ENCODE results near the gene NLGN2. TPM values are rescaled to one million over a fixed set of nuclear protein-coding genes. Genes with fewer than 3 reads are reported as not detected.

The NLGN2 gene
- total RNA-seq, result 7.8 and 12.5 TPM in 2 replicates

DNA sequence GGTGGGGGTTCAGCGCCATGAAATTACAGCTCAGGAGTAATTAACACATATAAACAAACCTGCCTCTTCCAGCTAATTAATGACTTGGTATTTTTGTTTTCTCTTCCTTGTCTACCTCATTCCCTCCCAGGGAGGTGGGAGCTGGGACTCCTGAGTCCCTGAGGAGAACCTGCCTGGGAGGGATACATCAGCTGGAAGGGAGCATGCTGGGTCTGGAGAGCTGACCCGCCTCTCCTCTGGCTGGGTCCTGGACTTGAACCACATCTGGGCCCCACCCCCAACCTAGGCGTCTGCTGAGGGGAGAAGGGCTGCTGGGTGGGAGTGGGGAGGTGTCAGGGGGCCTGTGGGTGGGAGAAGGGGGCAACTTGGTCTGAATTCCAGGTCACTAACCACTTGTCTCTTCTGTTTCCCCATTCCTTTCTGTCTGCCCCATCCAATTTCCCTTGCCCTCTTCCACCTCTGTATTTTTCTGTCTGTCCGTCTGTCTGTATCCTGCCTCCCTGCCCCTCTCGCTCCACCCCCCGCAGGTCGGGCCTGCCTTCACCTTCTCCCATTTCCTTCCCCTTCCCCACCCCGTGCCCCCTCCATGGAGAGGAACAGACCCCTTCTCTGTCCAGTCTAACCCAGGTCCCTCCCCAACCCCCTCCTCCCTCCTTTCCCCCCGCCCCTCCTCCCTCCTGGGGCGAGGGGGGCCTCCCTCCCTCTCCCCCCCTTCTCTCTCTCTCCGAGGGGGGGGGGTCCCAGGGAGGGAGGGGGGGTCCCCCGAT is at the start of gene NLGN2:
TSS of gene NLGN2 (plus strand) at position 361 of the 767 bp plus-strand sequence. CDS start 411 bp downstream, outside the sequence.

DNA sequence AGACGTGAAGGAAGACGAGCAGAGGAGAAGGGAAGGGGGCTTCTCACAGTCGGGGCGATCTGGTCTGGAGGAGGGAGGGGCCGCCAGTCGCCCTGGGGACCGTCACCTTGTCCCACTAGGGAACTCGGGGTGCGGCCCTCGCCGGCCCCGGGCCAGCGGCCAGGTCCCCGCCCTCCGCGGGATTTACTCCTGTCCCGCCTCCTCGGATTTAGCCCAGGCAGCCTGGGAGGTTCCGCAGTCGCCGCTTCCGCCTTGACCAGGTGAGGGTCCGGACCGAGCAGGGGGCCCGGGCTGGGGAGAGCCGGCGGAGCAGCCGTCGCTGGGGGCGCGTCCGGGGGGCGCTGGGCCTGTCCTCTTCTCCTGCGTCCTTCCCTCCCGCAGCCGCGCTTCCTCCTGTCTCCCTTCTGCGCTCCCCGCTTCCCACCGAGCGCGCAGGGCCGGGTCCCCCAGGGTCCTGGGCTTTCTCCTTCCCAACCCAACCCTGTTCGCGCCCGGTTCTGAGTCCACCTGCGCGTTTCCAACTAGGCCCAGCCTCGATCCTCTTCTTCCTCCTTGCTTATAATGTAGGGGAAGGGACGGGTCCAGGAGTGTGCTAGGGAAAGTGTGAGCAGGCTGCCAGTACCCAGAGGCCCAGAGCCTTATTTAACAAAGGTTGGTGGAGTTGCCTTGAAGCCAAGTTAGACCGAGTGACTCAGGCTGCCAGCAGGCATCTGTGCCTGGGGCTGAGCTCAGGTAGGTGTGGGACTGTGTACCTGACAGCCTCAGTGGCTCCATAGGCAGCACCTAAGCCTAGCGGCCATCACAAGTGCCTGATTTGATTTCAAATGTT is 26.6 kb upstream of the NLGN2 start, which contains the start of gene TNK1:
TSS of gene TNK1 (plus strand) at position 235 of the 829 bp plus-strand sequence. CDS start 1,838 bp downstream, outside the sequence.

DNA sequence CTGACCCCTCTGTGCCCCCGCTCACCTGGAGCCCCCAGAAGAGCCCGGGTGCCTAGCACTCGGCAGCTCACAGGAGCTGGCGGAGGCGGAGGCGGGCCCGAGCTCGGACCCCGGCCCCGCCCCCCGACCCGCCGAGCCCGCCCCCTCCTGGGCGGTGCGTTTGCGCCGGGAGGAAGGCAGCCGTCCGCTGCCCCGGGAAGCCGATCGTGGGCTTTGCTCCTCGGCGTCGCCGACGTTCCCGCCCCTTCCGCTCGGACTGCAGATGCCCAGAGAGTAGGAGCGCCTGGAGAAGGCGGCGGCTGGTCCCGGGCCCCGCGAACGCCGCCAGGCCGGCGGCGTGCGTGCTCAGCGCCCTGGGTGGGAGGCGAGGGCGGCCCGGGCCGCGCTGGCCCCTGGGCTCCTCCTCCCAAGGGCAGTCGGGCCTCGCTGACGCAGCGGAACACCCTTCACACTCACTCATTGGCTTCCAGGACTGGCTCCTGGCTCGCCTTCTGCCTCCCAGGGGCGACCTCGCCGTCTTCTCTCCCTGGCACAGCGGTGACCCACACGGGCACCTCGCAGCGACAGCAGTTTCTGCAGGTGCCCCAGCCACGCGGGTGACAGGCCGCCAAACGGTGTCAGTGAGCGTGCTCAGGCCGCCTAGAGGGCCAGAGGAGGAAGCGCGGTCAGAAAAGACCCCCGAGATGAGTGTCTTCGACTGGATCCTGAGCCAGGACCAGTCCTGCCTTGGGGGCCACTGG is 13.0 kb upstream of the NLGN2 start, which contains the start of gene PLSCR3:
TSS of gene PLSCR3 (minus strand) at position 74 of the 740 bp plus-strand sequence. CDS start 415 bp downstream, outside the sequence.

DNA sequence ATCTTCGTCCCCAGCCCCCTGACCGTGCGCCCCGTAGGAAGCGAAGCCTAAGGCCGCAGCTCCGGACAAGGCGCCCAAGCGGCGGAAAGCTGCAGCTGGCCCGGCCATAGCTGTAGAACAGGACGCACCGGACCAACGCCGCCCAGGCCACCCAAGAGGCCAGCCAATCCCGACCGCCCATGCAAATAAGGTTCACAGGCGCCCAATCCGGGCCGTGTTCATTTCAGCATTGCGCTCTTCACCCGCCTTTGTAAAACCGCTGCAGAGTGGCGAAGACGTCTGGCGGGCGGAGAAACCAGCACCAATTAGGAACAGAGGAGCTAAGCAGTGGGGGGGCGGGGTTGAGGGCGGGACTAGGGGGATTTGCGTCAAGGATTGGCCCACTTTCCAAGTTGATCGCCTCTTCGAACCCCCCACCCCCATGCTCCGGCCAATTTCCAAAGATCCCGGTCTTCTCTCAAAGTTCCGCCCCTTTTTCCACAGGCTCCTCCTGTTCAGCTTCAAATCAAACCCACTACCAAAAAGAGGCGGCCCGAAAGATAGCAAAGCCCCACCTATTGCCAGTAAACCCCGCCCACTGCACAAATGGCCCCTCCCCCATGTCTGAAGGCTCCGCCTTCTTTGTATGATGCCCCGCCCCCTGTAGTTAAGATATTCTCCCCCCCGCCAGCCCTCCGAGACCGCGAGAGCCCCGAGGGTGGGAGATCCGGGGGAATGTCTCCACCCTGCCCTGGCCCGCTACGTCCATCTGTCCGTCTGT is 3.5 kb upstream of the NLGN2 start, which contains the start of gene TMEM256:
TSS of gene TMEM256 (minus strand) at position 121 of the 760 bp plus-strand sequence. CDS start at position 108, 13 bp downstream.

DNA sequence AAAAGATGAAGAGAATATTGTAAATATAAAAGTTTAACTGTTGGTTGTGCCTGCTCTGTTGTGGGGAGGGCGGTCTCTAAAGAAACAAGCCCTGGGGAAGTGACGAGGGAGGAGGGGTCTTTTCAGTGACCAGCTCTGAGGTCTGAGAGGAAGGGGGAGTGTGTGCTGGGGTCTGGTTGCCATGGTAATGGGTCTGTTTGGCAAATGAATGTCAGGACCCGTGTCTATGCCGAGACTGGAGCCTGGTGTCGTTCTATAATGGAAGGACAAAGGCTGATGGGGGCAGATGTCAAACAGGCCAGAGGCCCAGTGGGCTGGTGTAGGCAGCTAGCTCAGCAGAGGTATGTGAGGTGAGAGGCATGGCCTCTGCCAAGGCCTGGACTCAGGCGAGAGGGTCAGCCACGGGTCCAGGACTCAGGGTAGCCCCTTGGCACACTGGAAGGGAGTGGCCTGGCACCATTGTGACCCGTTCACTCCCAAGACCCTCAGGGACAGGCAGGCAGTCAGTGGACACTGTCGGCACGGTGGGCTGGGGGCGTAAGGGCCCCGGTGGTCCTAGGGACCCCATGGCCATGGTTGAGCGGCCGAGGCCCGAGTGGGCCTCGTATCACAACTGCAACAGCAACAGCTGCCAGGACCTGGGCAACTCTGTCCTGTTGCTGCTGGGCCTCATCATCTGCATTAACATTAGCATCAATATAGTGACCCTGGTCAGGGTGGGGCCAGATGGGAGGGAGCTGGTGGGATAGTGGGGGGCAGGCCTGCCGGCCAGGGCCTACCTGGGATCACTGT is 12.4 kb downstream of the NLGN2 start, which contains the start of gene SPEM1:
TSS of gene SPEM1 (plus strand) at position 506 of the 792 bp plus-strand sequence. CDS start at position 567, 61 bp downstream.

DNA sequence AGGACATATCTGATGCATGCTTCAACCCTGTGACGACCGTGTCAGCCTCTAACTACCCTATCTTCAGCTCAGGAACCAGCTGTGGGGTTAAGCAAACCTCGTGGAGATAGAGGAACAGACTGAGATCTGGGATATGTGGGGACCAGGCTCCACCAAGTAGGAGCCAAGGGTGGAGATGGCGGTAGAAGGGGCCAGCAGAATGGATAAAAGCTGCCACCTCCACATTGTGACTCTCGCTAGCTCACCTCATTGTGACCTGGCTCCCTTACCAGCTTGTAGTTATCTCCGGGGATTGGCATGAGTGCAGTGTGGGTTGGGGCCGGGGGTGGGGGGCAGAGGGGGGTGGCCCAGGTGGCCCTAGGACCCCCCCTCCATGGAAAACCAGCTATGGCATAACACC is 17.7 kb downstream of the NLGN2 start, which contains the start of gene SPEM2:
TSS of gene SPEM2 (plus strand) at position 301 of the 400 bp plus-strand sequence. CDS start at position 374, 73 bp downstream.

DNA sequence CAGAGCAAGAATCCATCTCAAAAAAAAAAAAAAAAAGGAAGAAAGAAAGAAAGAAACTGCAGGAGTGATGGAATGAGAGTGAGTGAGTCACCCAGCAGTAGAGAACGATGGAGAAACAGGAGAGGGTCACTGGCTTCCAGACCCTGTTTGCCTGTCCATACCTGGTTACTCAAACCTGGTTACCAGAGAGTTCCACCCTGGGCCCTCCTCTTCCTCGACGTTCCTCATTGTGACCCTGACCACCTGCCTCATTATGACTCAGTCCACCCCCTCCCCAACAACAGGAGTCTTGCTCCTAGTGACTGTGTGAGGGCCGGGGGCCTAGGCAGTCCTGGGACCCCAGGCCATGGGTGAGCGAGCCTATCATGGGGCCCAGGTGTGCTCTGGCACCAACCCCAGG is 20.9 kb downstream of the NLGN2 start, which contains the start of gene SPEM3:
TSS of gene SPEM3 (plus strand) at position 301 of the 400 bp plus-strand sequence. CDS start at position 347, 46 bp downstream.

DNA sequence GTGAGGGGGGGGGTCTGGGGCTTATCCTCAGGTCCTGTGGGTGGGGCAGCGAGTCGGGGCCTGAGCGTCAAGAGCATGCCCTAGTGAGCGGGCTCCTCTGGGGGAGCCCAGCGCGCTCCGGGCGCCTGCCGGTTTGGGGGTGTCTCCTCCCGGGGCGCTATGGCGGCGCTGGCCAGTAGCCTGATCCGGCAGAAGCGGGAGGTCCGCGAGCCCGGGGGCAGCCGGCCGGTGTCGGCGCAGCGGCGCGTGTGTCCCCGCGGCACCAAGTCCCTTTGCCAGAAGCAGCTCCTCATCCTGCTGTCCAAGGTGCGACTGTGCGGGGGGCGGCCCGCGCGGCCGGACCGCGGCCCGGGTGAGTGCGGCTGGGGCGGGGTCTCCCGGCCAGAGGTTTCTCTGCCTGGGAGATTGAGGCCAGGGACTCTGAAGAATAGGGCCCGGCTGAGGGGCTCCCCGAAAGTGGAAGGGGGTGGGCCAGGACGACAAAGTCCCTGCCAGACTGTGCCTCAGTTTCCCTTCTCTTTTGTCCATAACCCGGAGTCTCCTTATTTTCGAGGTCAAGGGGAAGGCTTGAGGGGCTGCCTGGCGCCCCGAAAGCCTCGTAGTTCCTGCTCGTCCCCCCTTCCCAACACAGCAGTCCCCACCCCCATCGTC is 31.9 kb downstream of the NLGN2 start, which contains the start of gene FGF11:
TSS of gene FGF11 (plus strand) at position 51 of the 651 bp plus-strand sequence. CDS start at position 160, 109 bp downstream.

DNA sequence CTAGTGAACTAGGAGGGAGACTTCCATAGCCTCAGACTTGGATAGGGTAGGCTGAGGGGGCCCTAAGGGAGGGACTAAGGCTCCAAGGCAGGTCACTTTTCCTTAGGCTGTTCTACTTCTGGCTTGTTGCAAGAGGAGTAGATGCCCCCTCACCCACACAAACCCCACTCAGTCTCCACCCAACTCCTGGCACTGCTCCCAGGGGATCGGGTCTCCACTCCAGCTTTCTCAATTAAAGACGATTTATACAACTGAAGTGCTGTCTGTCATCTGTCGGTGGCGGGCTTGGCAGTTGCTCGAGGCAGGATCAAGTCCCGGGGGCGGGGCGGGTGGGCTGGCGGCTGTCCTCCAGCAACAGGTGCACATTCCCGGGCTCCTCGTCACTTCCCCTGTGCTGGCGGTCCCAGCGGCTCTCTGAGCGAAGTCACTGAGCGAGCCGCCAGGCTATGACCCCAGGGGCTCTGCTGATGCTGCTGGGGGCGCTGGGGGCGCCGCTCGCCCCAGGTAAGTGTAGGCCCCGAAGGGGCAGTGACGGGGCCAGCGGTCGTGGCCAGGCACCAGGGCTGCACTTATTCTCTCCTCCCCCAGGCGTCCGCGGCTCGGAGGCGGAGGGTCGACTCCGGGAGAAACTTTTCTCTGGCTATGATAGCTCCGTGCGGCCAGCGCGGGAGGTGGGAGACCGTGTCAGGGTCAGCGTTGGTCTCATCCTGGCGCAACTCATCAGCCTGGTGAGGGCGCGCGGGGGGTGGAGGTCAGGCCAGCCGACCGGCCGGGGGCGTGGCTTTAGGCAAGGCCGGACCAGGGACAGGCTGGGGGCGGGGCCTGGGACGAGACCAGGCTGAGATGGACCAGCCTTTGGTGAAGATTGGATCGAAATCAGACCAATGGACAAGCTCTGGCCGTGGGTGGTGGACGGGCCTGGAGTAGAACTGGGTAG is 37.3 kb downstream of the NLGN2 start, which contains the start of gene CHRNB1:
TSS of gene CHRNB1 (plus strand) at position 380 of the 937 bp plus-strand sequence. CDS start at position 447, 67 bp downstream.

Other genes starting within 250 kb of the NLGN2 start
- gene ASGR1, start 228.5 kb upstream of the NLGN2 start, total RNA-seq, result 0.18 and 1.1 TPM in 2 replicates
- 17.3 and 17.7 TPM in 2 replicates for gene DLG4, start 188.0 kb upstream of the NLGN2 start, total RNA-seq
- 559 and 643 TPM in 2 replicates for gene ACADVL, start 187.9 kb upstream of the NLGN2 start, total RNA-seq
- gene DVL2, start 173.3 kb upstream of the NLGN2 start, total RNA-seq, result 33.4 and 33.9 TPM in 2 replicates
- gene PHF23, start 168.4 kb upstream of the NLGN2 start, total RNA-seq, result 41.3 and 81.2 TPM in 2 replicates
- 160 and 299 TPM in 2 replicates for gene GABARAP, start 165.4 kb upstream of the NLGN2 start, total RNA-seq
- 65.3 and 66.3 TPM in 2 replicates for gene CTDNEP1, start 156.1 kb upstream of the NLGN2 start, total RNA-seq
- gene ELP5, start 155.6 kb upstream of the NLGN2 start, total RNA-seq, result 22.5 and 28.7 TPM in 2 replicates
- 0.16 and 2.0 TPM in 2 replicates for gene CLDN7, start 145.4 kb upstream of the NLGN2 start, total RNA-seq
- 0.18 TPM in 1 of 2 replicates, not detected in the other for gene SLC2A4, start 126.1 kb upstream of the NLGN2 start, total RNA-seq
- not detected in 2 replicates for gene YBX2, start 113.2 kb upstream of the NLGN2 start, total RNA-seq
- 521 and 571 TPM in 2 replicates for gene EIF5A, start 100.2 kb upstream of the NLGN2 start, total RNA-seq
- gene GPS2, start 92.5 kb upstream of the NLGN2 start, total RNA-seq, result 35.7 and 67.1 TPM in 2 replicates
- 10.8 and 15.7 TPM in 2 replicates for gene NEURL4, start 78.5 kb upstream of the NLGN2 start, total RNA-seq
- not detected in 2 replicates for gene ACAP1, start 71.3 kb upstream of the NLGN2 start, total RNA-seq
- gene KCTD11, start 55.7 kb upstream of the NLGN2 start, total RNA-seq, result 14.9 and 20.6 TPM in 2 replicates
- gene TMEM95, start 52.7 kb upstream of the NLGN2 start, total RNA-seq, result not detected in 2 replicates
- under 0.01 and 0.18 TPM in 2 replicates for gene TNK1, start 26.8 kb upstream of the NLGN2 start, total RNA-seq
- gene PLSCR3, start 13.3 kb upstream of the NLGN2 start, total RNA-seq, result 62.9 and 82.3 TPM in 2 replicates
- gene TMEM256, start 3.7 kb upstream of the NLGN2 start, total RNA-seq, result 147 and 158 TPM in 2 replicates
- gene SPEM1, start 12.5 kb downstream of the NLGN2 start, total RNA-seq, result not detected in 2 replicates
- gene SPEM2, start 17.8 kb downstream of the NLGN2 start, total RNA-seq, result not detected in 2 replicates
- not detected in 2 replicates for gene SPEM3, start 21.0 kb downstream of the NLGN2 start, total RNA-seq
- 2.9 and 3.8 TPM in 2 replicates for gene TMEM102, start 27.6 kb downstream of the NLGN2 start, total RNA-seq
- 1.8 and 3.4 TPM in 2 replicates for gene FGF11, start 31.7 kb downstream of the NLGN2 start, total RNA-seq
- 6.9 and 8.3 TPM in 2 replicates for gene CHRNB1, start 37.2 kb downstream of the NLGN2 start, total RNA-seq
- 20.4 and 27.2 TPM in 2 replicates for gene ZBTB4, start 71.8 kb downstream of the NLGN2 start, total RNA-seq
- gene SLC35G6, start 73.6 kb downstream of the NLGN2 start, total RNA-seq, result not detected in 2 replicates
- 57.0 and 69.2 TPM in 2 replicates for gene POLR2A, start 76.5 kb downstream of the NLGN2 start, total RNA-seq
- gene TNFSF12, start 141.2 kb downstream of the NLGN2 start, total RNA-seq, result 39.2 and 40.1 TPM in 2 replicates
- 2.8 and 11.4 TPM in 2 replicates for gene TNFSF13, start 150.9 kb downstream of the NLGN2 start, total RNA-seq
- gene SENP3, start 154.1 kb downstream of the NLGN2 start, total RNA-seq, result 42.2 and 62.5 TPM in 2 replicates
- gene CD68, start 171.8 kb downstream of the NLGN2 start, total RNA-seq, result 19.3 and 30.1 TPM in 2 replicates
- gene MPDU1, start 176.0 kb downstream of the NLGN2 start, total RNA-seq, result 156 and 212 TPM in 2 replicates
- gene SOX15, start 182.2 kb downstream of the NLGN2 start, total RNA-seq, result not detected in 2 replicates
- gene FXR2, start 207.1 kb downstream of the NLGN2 start, total RNA-seq, result 32.1 and 35.6 TPM in 2 replicates
- gene SAT2, start 220.0 kb downstream of the NLGN2 start, total RNA-seq, result 36.8 and 47.5 TPM in 2 replicates
- gene SHBG, start 222.3 kb downstream of the NLGN2 start, total RNA-seq, result 1.6 TPM in 1 of 2 replicates, not detected in the other
- gene ATP1B2, start 243.1 kb downstream of the NLGN2 start, total RNA-seq, result 2.9 TPM in 1 of 2 replicates, not detected in the other

Measured in cardiac atrium fibroblast (primary cell).